ENCODE data around the gene WDPCP.
"Not testable (repeated sequence)": the region's sequence is repeated elsewhere in the genome, so short reads cannot be mapped to it uniquely, and the experiment has no call there.

Gene WDPCP

GRCh38 chr2:63539416-63540162 lies 48.7 kb downstream of the WDPCP start:
- DNase-seq (ENCODE audit: low read depth), result no peak

DNA sequence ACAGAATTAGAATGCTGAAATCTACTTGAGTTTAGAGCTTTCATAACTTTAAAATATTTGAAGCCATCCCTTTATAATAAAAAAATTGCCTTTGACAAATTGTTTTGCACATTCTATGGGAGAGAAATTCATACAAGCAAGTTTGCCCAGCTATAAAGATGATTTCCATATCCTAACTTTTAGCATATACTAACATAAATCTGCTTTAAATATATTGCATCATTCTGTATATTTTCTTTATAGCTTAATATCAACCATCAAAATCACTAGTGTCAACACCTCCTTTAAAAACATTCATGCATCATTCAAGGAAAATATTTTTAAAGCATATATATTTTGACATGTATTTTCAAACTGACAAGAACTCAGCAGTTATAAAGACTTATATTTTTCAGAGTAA lies 49.9 kb downstream of the WDPCP start:
- no peak for DNase-seq (ENCODE audit: low read depth)

GRCh38 chr2:63537306-63537705 lies 51.0 kb downstream of the WDPCP start:
- DNase-seq (ENCODE audit: low read depth), result no peak

- DNase-seq (ENCODE audit: low read depth), result no peak
These were observed 57.5 kb downstream of the WDPCP start for GRCh38 chr2:63530704-63531279.

- no peak for DNase-seq (ENCODE audit: low read depth)
These were observed 62.4 kb downstream of the WDPCP start for GRCh38 chr2:63525905-63526304.

DNA sequence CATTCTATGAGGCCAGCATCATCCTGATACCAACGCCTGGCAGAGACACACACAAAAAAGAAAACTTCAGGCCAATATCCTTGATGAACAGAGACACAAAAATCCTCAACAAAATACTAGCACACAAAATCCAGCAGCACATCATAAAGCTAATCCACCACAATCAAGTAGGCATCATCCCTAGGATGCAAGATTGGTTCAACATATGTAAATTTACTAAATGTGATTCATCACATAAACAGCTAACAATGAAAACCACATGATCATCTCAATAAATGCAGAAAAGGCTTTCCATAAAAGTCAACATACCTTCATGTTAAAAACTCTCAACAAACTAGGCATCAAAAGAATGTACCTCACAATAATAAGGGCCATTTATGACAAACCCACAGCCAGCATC lies 65.3 kb downstream of the WDPCP start:
- no peak for DNase-seq (ENCODE audit: low read depth)

DNA sequence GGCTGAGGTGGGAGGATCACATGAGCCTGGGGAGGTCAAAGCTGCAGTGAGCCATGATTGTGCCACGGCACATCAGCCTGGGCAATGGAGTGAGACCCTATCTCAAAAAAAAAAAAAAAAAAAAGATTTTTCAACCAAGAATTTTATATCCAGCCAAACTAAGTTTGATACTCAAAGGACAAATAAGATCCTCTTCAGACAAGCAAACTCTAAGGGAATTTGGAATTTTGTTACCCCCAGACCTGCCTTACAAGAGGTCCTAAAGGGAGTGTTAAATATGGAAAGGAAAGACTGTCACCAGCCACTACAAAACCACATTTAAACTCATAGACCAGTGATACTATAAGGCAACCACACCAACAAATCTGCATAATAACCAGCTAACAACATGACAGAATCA lies 67.5 kb downstream of the WDPCP start:
- DNase-seq (ENCODE audit: low read depth), result no peak

DNA sequence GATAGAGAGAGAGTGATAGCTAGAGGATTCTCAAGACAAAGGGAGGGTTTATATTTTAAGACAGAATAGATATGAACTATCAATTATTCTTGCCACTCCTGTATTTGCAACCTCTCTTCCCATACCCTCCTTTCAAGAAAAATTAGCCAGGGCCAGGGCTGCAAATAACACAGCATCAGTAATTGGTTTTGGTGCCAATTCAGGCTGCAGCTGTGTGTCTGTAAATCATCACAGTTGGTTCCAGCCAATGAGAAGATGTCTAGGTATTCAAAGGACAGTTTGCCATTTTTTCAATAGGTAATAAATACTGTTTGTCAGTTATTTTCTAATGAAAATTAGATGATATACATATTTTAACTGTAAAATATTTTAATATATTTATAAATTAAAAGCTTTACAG lies 73.5 kb downstream of the WDPCP start:
- no peak for DNase-seq (ENCODE audit: low read depth)

DNA sequence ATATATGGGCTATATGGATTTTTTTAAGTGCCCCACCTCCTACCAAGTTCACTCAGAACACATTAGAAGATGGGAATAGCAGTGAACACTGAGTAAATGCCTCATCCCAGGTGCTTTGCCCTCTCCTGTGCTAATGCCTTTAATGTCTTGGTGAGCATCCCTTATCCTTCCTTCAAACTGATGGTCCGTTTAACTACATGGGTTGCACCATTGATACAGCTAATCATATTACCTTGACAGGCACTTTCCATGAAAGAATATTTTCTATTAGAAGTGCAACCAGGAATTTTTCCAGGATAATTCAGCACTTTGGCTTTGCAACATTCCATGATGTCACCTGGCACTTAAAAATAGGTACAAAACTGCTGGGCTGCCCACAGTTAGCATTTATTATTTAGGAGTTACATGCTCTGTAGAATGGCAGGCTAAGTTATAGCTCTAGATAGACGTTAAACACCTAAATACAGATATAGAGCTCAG lies 74.0 kb downstream of the WDPCP start:
- no peak for DNase-seq (ENCODE audit: low read depth)

DNA sequence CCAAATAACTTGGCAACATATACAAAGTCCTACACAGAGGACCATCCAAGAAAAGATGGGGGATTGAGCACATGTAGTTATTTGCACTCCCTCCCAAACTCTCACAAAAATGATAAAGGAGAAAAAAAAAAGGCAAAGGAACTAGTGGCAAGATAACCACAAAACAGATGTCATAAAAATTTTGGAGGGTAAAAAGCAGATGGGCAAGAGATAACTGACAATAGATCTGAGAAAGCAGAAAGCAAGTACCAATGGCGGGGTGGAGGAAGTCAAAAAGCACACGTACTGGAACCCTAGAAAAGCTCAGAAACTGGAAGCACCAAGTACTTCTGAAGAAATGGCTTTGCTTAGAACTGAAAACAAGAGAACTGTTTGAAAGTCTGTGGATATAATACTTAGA lies 82.0 kb downstream of the WDPCP start:
- no peak for DNase-seq (ENCODE audit: low read depth)

- no peak for DNase-seq (ENCODE audit: low read depth)
These were observed 84.5 kb downstream of the WDPCP start for GRCh38 chr2:63503818-63504217.

DNA sequence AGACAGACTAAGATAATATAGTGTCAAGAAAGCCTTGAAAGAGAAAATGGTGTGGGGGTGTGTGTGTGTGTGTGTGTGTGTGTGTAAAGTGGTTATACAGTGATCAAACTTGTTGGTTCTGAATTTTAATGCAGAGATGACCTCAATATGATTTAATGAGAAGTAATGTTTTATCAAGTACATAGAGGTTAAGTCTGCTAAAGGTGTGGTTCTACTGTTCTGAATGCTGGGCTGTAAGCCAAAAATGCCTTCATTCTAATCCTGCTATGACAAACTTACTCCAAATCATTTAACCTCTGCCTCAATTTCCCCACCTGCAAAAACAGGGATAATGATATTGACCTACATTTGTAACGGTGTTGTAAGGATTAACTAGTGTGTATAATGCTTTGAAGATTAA lies 87.9 kb downstream of the WDPCP start:
- DNase-seq (ENCODE audit: low read depth), result no peak

GRCh38 chr2:63497576-63497975 lies 90.7 kb downstream of the WDPCP start:
- no peak for DNase-seq (ENCODE audit: low read depth)

GRCh38 chr2:63494968-63495367 lies 93.3 kb downstream of the WDPCP start:
- no peak for DNase-seq (ENCODE audit: low read depth)

GRCh38 chr2:63494100-63494499 lies 94.2 kb downstream of the WDPCP start:
- no peak for DNase-seq (ENCODE audit: low read depth)

GRCh38 chr2:63488118-63488713 lies 100.1 kb downstream of the WDPCP start:
- no peak for DNase-seq (ENCODE audit: low read depth)

GRCh38 chr2:63486861-63487290 lies 101.4 kb downstream of the WDPCP start:
- no peak for DNase-seq (ENCODE audit: low read depth)

- no peak for DNase-seq (ENCODE audit: low read depth)
These were observed 103.4 kb downstream of the WDPCP start for GRCh38 chr2:63484901-63485300.

GRCh38 chr2:63484481-63484880 lies 103.8 kb downstream of the WDPCP start:
- no peak for DNase-seq (ENCODE audit: low read depth)

DNA sequence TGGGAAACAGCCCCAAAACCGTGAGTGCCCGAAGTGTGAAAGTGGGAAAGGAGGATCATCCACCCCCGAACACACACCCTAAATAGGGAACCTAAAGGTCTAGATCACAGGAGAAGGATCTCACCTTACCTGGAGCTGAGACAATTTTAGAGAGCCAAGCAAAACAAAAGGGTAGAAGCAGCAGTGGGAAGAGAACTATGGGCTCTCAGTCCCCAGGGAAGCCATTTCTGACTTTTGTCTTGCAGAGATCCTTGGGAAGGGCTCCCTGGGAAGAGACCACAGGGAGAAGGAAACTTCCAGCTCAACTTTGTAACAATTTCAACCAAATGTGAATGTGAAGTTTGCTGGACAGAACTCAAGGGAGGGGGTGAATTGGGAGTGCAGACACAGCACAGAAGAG lies 110.6 kb downstream of the WDPCP start:
- DNase-seq (ENCODE audit: low read depth), result no peak

GRCh38 chr2:63469313-63469712 lies 119.0 kb downstream of the WDPCP start:
- DNase-seq (ENCODE audit: low read depth), result not testable (repeated sequence)

- no peak for DNase-seq (ENCODE audit: low read depth)
These were observed 122.6 kb downstream of the WDPCP start for GRCh38 chr2:63465633-63466032.

GRCh38 chr2:63463142-63463541 lies 125.1 kb downstream of the WDPCP start:
- no peak for DNase-seq (ENCODE audit: low read depth)
